HG02642 (cell line): Measurements from ENCODE around the gene SPINT2.

Experiments
- ATAC-seq: cut with Tn5 transposase; IDR thresholded peaks from one replicate; pipeline ENCODE4 v1.9.1; 2021; ENCODE audit warnings: mild to moderate bottlenecking; ENCODE audit not compliant: unreplicated experiment, poor library complexity

SPINT2 gene

DNA sequence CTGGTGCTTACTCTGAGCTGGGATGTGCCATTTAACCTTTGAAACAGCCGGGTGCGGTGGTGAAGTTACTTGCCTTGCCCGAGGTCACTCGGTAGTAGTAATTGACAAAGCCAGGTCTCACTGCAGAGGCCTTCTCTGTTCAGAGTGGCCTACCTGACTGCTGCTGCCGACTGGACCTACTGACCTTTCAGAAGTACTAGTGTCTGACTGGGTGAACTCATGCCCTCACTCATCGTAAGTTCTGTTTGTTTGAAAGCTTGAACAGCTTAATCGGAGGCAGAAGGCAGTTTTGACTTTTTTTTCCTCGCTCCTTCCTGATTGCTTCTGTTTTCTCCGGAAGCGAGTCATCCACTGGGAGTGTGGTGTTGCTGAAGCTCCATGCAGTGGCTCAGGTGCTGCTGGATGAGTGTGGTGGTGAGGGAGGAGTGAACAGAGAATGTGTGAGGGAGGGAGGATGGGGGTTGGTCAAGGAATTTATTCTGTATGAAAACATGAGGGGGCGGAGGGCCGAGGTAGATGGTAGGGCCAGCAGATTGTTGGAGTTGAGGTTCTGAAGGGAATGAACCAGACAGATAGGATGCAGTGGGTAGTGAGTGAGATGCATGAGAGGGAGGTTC is 2.7 kb downstream of the SPINT2 start:
- ATAC-seq = no peak

DNA sequence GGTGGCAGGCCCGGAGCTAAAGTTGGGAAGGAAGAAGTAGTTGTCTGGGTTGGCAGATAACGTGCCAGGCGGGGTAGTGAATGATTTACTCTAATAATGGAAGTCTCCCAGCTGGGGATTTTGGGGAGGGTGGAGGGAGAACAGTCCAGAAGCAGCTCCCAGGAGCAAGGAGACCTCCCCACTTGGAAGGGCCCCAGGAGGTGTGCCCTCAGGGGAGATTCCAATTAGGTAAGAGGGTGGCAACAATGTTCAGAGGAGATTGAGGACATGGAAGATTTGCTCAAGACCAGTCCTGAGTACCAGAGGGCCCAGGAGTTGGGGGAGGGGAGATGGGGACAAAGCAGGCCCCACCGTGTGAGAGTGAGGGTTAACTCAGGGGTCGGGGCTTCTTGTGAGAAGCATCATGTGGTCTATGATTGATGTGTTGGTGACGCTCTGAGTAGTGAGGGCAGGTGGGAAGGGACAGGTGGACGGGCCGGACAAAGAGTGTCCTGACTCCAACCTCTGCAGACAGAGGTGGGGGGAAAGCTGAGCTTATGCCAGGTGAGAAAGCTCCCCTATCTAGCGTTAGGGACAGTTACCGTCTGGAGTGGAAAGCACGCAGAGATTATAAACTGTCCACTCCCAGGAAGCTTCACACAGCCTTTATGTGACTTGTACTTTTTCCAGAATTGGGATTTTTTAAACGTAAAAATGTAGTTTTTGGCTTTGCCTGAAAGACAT is 3.5 kb downstream of the SPINT2 start:
- no peak for ATAC-seq

GRCh38 chr19:38268539-38268938 is 4.2 kb downstream of the SPINT2 start:
- no peak for ATAC-seq

- ATAC-seq = no peak
Observed at GRCh38 chr19:38270587-38271167, 6.3 kb downstream of the SPINT2 start.

- ATAC-seq = no peak
Observed at GRCh38 chr19:38273499-38273898, 9.1 kb downstream of the SPINT2 start.

GRCh38 chr19:38274739-38275138 is 10.4 kb downstream of the SPINT2 start:
- no peak for ATAC-seq

DNA sequence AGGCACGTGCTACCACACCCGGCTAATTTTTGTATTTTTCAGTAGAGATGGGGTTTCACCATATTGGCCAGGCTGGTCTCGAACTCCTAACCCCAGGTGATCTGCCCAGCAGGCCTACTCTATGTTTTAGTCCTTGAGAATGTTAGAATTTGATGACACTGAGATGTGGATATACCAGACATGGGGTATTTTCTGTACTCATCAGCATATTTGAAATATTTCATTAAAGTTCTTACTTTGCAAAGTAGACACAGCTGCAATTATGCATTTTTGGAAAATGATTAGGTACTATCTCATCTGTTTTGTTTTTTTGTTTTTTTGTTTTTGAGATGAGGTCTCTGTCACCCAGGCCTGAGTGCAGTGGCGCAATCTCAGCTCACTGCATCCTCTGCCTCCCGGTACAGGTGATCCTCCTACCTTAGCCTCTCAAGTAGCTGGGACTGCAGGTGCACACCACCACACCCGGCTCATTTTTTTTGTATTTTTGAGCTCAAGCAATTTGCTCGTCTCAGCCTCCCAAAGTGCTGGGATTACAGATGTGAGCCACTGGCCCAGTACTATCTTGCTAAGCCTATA is 12.7 kb downstream of the SPINT2 start:
- ATAC-seq = no peak

DNA sequence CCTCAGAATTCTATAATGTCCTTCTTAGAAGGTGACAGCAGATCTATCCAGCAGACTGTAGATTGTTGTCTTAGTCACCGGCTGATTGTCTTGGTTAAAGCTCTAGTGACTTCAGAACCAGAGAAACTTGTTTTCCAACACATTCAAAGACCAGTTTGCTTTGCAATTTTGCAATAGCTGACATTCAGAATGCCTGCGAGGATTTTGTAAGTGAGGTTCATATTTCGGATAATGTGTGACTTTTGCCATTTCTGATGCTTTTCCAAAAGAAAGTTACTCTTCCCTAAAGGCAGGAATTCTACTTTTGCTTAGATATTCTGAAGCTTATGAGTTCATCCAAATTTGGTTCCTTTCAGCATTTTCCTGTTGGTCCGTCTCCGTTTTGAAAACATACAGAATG is 13.2 kb downstream of the SPINT2 start:
- no peak for ATAC-seq

GRCh38 chr19:38277969-38278680 is 13.8 kb downstream of the SPINT2 start:
- no peak for ATAC-seq

GRCh38 chr19:38278751-38279150 is 14.4 kb downstream of the SPINT2 start:
- no peak for ATAC-seq

DNA sequence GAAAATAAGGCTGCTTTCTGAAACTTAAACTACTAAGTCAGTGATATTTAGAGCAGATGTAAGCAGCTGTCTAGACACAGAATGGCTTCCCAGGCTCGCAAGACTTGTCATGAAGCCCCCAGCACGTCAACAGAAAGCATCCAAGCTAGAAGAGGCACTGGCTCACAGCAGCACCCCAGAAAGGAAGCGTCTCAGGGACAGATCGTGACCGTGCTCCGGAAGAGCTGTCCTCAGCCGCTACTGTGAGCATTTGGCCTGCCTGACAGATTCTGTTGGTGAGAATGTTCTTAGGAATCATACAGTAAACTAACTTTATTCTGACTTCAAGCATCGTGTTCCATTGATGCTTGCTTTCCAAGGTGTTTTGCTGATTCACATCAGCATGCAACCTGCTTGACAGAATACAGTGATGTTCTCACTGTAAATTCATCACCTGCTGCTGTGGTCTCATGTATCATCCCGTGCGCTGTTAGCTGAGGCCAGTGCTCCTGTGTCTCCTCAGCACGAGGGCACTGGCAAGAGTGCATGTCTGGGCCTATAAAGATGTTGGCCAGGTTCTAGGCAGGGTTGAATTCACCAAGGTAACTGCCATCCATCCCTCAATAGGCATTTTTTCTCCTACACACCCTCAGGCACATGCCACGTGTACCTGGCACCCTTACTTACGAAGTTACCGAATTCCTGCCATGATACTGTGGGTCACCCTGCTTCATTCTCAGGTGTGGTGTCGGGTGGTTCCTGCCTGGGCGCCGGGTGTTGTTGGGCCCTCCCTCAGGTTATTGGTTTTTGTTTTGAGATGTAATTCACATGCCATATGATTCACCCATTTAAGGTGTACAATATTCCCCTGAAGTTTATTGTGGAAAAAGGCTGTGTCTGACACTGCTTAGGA is 15.9 kb downstream of the SPINT2 start:
- ATAC-seq = no peak

DNA sequence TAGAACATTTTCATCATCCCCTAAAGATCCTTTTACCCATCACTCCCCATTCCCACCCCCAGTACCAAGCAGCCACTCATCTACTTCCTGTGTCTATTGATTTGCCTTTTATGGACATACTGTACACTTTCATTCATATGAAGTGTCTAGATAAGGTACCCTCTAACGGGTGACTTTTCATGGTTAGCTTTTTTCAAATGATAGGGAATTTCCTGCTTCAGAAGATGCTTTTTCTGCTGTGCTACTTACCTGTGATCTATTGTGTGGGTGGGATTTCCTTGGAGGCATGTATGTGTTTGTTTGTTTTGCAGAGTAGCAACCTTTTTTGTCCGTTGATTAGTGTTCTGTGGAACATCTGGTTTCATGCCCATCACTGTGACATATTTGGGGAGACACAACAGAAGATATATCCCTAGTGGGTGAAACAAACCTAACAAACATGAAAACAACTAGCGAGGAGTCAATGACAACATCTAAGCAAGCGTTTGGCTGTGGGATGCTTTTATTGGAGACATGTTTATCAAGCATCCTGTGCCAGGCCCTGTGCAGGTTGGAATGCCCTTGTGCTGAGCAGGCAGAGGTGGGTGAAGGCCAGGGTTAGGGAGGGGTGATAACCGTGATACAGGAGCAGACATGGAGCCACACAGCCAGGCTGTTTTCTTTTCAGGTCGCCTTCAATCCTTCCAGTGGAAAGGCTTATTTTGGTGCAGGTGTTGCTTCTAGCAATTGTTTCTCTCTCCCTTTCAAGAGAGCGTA is 17.6 kb downstream of the SPINT2 start:
- no peak for ATAC-seq

DNA sequence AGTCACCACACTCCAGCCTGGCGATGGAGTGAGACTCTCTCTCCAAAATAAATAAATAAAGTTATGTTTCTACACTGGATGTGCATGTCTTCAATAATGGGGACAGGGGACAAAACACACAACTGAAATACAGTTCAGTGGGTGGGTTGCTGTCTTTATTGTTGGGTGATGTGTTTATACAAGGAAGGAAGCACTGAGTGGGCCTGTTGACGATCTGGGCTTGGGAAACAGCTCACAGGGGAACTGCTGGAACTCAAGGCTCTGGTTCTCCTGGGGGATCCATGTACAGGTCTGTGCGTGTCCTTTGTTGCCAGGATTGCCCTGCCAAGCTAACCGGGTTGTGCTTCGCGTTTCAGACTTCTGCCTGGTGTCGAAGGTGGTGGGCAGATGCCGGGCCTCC is 18.9 kb downstream of the SPINT2 start:
- ATAC-seq = no peak

DNA sequence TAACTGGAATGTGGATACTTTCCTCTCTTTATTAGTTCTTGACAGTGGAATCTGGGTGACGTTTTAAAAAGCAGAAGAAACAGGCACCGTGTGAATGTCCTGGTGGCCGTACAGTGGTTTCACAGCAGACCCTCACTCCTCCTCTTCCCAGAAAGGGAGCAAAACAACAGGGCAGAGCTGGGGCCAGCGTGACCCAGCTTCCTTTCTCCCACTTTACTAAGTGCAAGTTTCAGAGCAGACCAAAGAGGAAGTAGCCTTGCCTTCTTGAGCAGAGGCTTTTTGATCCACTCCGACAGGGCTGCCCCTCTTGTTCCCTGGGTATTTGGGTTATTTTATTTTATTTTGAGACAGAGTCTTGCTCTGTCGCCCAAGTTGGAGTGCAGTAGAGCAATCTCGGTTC is 20.0 kb downstream of the SPINT2 start:
- no peak for ATAC-seq

- no peak for ATAC-seq
Observed at GRCh38 chr19:38285567-38285966, 21.2 kb downstream of the SPINT2 start.

DNA sequence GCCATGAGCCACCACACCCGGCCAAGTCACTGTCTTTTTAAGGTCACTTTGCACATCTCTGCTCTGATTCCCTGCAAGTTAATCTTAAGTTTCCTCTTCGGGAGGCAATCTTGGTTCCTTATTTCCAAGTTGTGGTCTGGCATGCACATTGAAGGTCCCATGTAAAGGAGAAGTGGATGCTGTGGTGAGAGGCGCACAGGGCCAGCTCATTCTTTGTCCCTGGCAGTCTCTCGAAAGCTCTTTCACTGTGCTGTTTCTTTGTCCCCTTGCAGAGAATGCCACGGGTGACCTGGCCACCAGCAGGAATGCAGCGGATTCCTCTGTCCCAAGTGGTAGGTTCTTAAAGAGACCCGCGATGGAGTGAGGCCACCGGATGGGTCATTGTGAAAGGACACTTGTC is 23.2 kb downstream of the SPINT2 start:
- ATAC-seq = no peak

DNA sequence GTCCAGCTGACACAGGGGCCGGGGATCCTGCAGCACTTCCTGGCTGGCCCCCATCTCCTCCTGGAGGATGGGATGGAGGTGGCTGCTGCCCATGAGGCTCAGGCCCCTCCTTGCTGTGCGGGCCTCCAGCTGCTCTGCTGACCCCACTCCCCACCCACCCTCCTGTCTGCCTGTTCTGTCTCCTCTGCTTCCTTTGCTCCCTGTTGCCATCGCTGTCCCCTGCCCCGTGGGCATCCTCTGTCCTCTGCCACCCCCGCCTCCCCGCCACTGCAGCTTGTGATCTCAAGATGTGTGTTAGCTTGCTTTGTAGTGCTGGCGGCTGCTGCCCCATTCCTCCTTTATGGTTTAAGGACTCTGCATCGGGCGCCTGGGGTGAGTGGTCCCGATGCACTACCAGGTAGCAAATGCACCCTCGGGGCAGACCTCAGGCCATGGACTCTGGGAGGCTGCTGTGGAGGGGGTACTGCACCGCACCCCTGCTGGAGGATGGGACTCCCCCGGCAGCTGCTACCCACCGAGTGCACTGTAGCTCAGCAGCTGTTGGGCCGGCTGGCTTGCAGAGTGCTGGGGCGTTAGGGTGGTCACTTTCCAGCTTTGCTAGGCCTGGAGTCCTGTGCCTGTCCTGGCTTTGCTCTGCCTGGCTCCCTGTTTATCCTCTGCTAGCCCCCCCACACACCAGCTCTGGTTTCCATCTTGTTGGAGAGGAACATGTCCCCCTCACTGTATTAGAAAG is 23.9 kb downstream of the SPINT2 start:
- ATAC-seq = no peak

- no peak for ATAC-seq
Observed at GRCh38 chr19:38289955-38290354, 25.6 kb downstream of the SPINT2 start.
